SK-N-SH treated with all-trans-retinoic acid at 6 μM for 48 hours (cell line): ENCODE results near the gene SENP5.

Source experiments
- ATAC-seq: fragments of 200-7000 bp; cut with Tn5 transposase; 3 replicates; pipeline ENCODE4 v1.9.1; 2020; ENCODE audit warnings: mild to moderate bottlenecking, moderate library complexity
- ARNTL ChIP-seq: fragments of 450-650 bp; formaldehyde crosslinking; IDR thresholded peaks from 2 replicates; pipeline ENCODE4 v1.5.0; 2020; ENCODE audit warnings: low read depth, mild to moderate bottlenecking, moderate library complexity, borderline replicate concordance
- BACH2 ChIP-seq: fragments of 250-450 bp; sonication (Bioruptor Pico); IDR thresholded peaks from 2 replicates; pipeline ENCODE4 v1.9.0; 2021; ENCODE audit warnings: mild to moderate bottlenecking, borderline replicate concordance
- CREB5 ChIP-seq: fragments of 250-450 bp; sonication (Bioruptor Pico); IDR thresholded peaks from 2 replicates; pipeline ENCODE4 v1.5.1; 2020; ENCODE audit warnings: low read depth, mild to moderate bottlenecking, moderate library complexity
- CSDC2 ChIP-seq: fragments of 250-450 bp; sonication (Bioruptor Pico); IDR thresholded peaks from 2 replicates; pipeline ENCODE4 v1.5.0; 2020; ENCODE audit warnings: mild to moderate bottlenecking, moderate library complexity
- CSRNP3 ChIP-seq: fragments of 250-450 bp; sonication (Bioruptor Pico); IDR thresholded peaks from 2 replicates; pipeline ENCODE4 v1.5.1; 2021; ENCODE audit warnings: mild to moderate bottlenecking, moderate library complexity
- ESRRG ChIP-seq: fragments of 250-450 bp; sonication (Bioruptor Pico); IDR thresholded peaks from 2 replicates; pipeline ENCODE4 v1.6.1; 2021; ENCODE audit warnings: mild to moderate bottlenecking
- GLIS3 ChIP-seq: fragments of 250-450 bp; sonication (Bioruptor Pico); IDR thresholded peaks from 2 replicates; pipeline ENCODE4 v1.5.0; 2020; ENCODE audit warnings: mild to moderate bottlenecking, moderate library complexity
- ISL1 ChIP-seq: fragments of 250-450 bp; sonication (Bioruptor Pico); IDR thresholded peaks from 2 replicates; pipeline ENCODE4 v2.1.2; 2022; ENCODE audit warnings: mild to moderate bottlenecking, moderate library complexity
- OSR1 ChIP-seq: fragments of 250-450 bp; sonication (Bioruptor Pico); IDR thresholded peaks from 2 replicates; pipeline ENCODE4 v1.8.0; 2022; ENCODE audit warnings: moderate library complexity, mild to moderate bottlenecking, inconsistent platforms
- PATZ1 ChIP-seq: fragments of 250-450 bp; sonication (Bioruptor Pico); IDR thresholded peaks from 2 replicates; pipeline ENCODE4 v1.8.0; 2020; ENCODE audit warnings: mild to moderate bottlenecking, moderate library complexity, borderline replicate concordance
- POU6F1 ChIP-seq: fragments of 250-450 bp; sonication (Bioruptor Pico); IDR thresholded peaks from 2 replicates; pipeline ENCODE4 v1.8.0; 2021; ENCODE audit warnings: low read depth, mild to moderate bottlenecking, moderate library complexity, borderline replicate concordance
- PPARA ChIP-seq: fragments of 250-450 bp; sonication (Bioruptor Pico); IDR thresholded peaks from 2 replicates; pipeline ENCODE4 v1.5.0; 2020; ENCODE audit warnings: mild to moderate bottlenecking, borderline replicate concordance
- RARB ChIP-seq: fragments of 250-450 bp; sonication (Bioruptor Pico); IDR thresholded peaks from 2 replicates; pipeline ENCODE4 v1.8.0; 2021; ENCODE audit warnings: mild to moderate bottlenecking, moderate library complexity
- TCF4 ChIP-seq: fragments of 250-450 bp; sonication (Bioruptor Pico); IDR thresholded peaks from 2 replicates; pipeline ENCODE4 v1.8.0; 2021; ENCODE audit warnings: mild to moderate bottlenecking, moderate library complexity, borderline replicate concordance
- TOX ChIP-seq: fragments of 250-450 bp; sonication (Bioruptor Pico); IDR thresholded peaks from 2 replicates; pipeline ENCODE4 v1.8.0; 2021; ENCODE audit warnings: mild to moderate bottlenecking, moderate library complexity, borderline replicate concordance
- TSHZ2 ChIP-seq: fragments of 250-450 bp; sonication (Bioruptor Pico); IDR thresholded peaks from 2 replicates; pipeline ENCODE4 v1.5.0; 2020; ENCODE audit warnings: mild to moderate bottlenecking, moderate library complexity
- ZC3H10 ChIP-seq: fragments of 250-450 bp; sonication (Bioruptor Pico); IDR thresholded peaks from 2 replicates; pipeline ENCODE4 v1.5.1; 2021; ENCODE audit warnings: mild to moderate bottlenecking, moderate library complexity
- ZFP3 ChIP-seq: fragments of 250-450 bp; sonication (Bioruptor Pico); IDR thresholded peaks from 2 replicates; pipeline ENCODE4 v1.5.0; 2020; ENCODE audit warnings: mild to moderate bottlenecking, moderate library complexity
- ZFP30 ChIP-seq: fragments of 450-650 bp; formaldehyde crosslinking; IDR thresholded peaks from 2 replicates; pipeline ENCODE4 v1.5.0; 2022; ENCODE audit warnings: mild to moderate bottlenecking, moderate library complexity
- ZNF565 ChIP-seq: fragments of 450-650 bp; formaldehyde crosslinking; conservative IDR thresholded peaks from 2 replicates; pipeline ENCODE4 v1.5.0; 2020; ENCODE audit warnings: low read depth, mild to moderate bottlenecking, moderate library complexity
- ZNF70 ChIP-seq: fragments of 450-650 bp; formaldehyde crosslinking; IDR thresholded peaks from 2 replicates; pipeline ENCODE4 v1.5.0; 2020; ENCODE audit warnings: mild to moderate bottlenecking, moderate library complexity
- ZNF8 ChIP-seq: fragments of 450-650 bp; formaldehyde crosslinking; IDR thresholded peaks from 2 replicates; pipeline ENCODE4 v1.5.0; 2020; ENCODE audit warnings: mild to moderate bottlenecking, moderate library complexity

SENP5 gene

GRCh38 chr3:196886144-196886543, 18.4 kb downstream of the SENP5 start:
- no peak for ATAC-seq
- TF ChIP-seq ZNF70 (CRISPR knock-in tag) = no peak

- no peak for ATAC-seq
- TF ChIP-seq TOX (CRISPR knock-in tag) (no peak), ARNTL (CRISPR knock-in tag) (no peak), ZC3H10 (no peak), GLIS3 (CRISPR knock-in tag) (no peak), ISL1 (no peak), ESRRG (no peak), CSRNP3 (no peak), ZFP3 (CRISPR knock-in tag) (no peak)
- TF ChIP-seq, all 23 proteins: peak for 0
Observed at GRCh38 chr3:196889844-196890708, 22.4 kb downstream of the SENP5 start.

GRCh38 chr3:196894557-196895295, 27.0 kb downstream of the SENP5 start:
- no peak for ATAC-seq
- no peak for TF ChIP-seq TOX (CRISPR knock-in tag)

- TF ChIP-seq ISL1 (no peak), ESRRG (no peak), OSR1 (no peak), RARB (CRISPR knock-in tag) (no peak), PPARA (CRISPR knock-in tag) (no peak), CSDC2 (no peak), ZNF70 (CRISPR knock-in tag) (no peak), ZFP30 (CRISPR knock-in tag) (no peak), TCF4 (CRISPR knock-in tag) (no peak), POU6F1 (CRISPR knock-in tag) (no peak), ZNF8 (CRISPR knock-in tag) (no peak), ZC3H10 (no peak), TSHZ2 (CRISPR knock-in tag) (no peak)
Observed at GRCh38 chr3:196896229-196896628, 28.5 kb downstream of the SENP5 start.

GRCh38 chr3:196901768-196902167, 34.0 kb downstream of the SENP5 start:
- TF ChIP-seq CREB5 (CRISPR knock-in tag) = no peak
- TF ChIP-seq BACH2 (CRISPR knock-in tag) = no peak
- no peak for TF ChIP-seq PATZ1
- TF ChIP-seq ESRRG = no peak
- no peak for TF ChIP-seq ARNTL (CRISPR knock-in tag)
- TF ChIP-seq ZFP30 (CRISPR knock-in tag) = no peak
- no peak for TF ChIP-seq ISL1
- TF ChIP-seq CSDC2 = no peak
- no peak for TF ChIP-seq ZNF565 (CRISPR knock-in tag)
- no peak for ATAC-seq

More at GRCh38 chr3:196896229-196896628, 28.5 kb downstream of the SENP5 start:
- ATAC-seq = no peak
